Suprapubic skin (tissue), 3 donors: ENCODE data around the gene CLMN.

ENCODE experiments used
- EP300 ChIP-seq: sonication (generic); formaldehyde crosslinking; IDR thresholded peaks from one replicate; pipeline ENCODE4 v1.6.1; 2017; ENCODE audit warnings: antibody characterized with exemption
- POLR2A ChIP-seq, 2 donors: fragments of 450-650 bp; IDR thresholded peaks; one replicate each; pipeline ENCODE4 v1.6.1; 2017; ENCODE audit warnings: antibody characterized with exemption in 2 of 2, mild to moderate bottlenecking in 2 of 2, moderate library complexity in 2 of 2
- TF ChIP-seq, protein P1 (sequence below), 2 donors: fragments of 200-600 bp in 1 of 2; fragments of 450-650 bp in 1 of 2; sonication (generic) in 1 of 2; IDR thresholded peaks; one replicate each; pipeline ENCODE4 v1.5.1; 2016 to 2019; ENCODE audit warnings: antibody characterized with exemption in 2 of 2, mild to moderate bottlenecking in 1 of 2, moderate library complexity in 1 of 2

DNA sequence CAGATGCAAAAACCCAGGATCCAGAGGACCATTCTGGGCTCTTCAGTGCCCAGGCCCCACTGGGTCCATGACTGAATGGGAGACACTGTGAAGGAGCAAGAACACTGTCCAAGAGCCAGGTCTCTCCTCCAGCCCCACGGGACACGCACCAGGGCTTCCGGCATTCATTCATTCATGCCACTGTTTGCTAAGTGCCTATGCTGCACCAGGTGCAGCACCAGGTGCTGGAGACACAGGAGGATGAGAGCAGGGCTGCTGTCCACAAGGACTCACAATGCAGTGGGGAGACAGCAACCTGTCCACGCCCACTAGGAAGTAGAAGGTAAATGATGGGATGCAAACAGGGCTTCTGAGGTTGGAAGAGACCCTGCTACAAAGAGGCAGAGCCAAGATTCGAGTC, 20.4 kb downstream of the CLMN start:
- TF ChIP-seq, protein P1, sequence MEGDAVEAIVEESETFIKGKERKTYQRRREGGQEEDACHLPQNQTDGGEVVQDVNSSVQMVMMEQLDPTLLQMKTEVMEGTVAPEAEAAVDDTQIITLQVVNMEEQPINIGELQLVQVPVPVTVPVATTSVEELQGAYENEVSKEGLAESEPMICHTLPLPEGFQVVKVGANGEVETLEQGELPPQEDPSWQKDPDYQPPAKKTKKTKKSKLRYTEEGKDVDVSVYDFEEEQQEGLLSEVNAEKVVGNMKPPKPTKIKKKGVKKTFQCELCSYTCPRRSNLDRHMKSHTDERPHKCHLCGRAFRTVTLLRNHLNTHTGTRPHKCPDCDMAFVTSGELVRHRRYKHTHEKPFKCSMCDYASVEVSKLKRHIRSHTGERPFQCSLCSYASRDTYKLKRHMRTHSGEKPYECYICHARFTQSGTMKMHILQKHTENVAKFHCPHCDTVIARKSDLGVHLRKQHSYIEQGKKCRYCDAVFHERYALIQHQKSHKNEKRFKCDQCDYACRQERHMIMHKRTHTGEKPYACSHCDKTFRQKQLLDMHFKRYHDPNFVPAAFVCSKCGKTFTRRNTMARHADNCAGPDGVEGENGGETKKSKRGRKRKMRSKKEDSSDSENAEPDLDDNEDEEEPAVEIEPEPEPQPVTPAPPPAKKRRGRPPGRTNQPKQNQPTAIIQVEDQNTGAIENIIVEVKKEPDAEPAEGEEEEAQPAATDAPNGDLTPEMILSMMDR (IDR thresholded peaks at IDR 0.05): no peak
- TF ChIP-seq POLR2A (IDR thresholded peaks at IDR 0.05) (no peak), EP300 (no peak)
